Activated CD4-positive, CD25-positive, alpha-beta regulatory T cell treated with anti-CD3 and anti-CD28 coated beads, Interleukin-2, amount 50 U/mL, for 72 hours (primary cell): ENCODE results near the gene PISD.

ENCODE experiments used
- DNase-seq: peaks from one replicate; pipeline ENCODE4 v3.0.0; 2021

Gene PISD

GRCh38 chr22:31652088-31652487 is 9.9 kb downstream of the PISD start:
- DNase-seq: no peak

DNA sequence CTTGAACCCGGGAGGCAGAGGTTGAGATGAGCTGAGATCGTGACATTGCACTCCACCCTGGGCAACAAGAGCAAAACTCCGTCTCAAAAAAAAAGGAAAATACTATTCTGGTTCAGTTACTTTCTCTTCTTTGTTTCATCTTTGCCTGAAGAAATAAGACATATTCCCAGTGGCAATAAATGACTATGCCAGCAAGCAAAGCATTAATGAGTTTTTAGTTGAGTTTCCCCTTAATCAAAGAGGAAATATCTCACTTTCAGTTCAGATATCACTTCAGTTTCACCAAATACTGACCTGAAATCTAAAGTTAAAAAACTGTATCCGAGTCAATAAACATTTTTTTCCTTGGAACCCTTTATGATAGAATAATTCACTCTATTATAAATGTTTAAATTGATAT is 10.4 kb downstream of the PISD start:
- DNase-seq: no peak

DNA sequence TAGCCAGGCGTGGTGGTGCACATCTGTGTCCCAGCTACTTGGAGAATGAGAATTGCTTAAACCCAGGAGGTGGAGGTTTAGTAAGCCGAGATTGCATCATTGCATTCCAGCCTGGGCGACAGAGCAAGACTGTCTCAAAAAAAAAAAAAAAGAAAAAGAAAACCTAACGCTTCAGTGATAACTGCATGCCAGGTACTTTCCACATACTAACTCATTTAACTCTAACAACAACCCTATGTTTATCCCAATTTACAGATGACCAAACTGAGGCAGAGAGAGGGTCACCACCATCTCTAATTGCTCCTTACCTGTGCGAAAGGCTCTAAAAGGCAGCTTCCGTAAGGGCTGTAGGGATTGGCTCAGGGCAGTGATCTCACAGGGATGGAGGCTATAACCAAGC is 11.6 kb downstream of the PISD start:
- DNase-seq: no peak

GRCh38 chr22:31647523-31648320 is 14.3 kb downstream of the PISD start:
- no peak for DNase-seq

- DNase-seq: no peak
Observed at GRCh38 chr22:31647066-31647465, 14.9 kb downstream of the PISD start.

DNA sequence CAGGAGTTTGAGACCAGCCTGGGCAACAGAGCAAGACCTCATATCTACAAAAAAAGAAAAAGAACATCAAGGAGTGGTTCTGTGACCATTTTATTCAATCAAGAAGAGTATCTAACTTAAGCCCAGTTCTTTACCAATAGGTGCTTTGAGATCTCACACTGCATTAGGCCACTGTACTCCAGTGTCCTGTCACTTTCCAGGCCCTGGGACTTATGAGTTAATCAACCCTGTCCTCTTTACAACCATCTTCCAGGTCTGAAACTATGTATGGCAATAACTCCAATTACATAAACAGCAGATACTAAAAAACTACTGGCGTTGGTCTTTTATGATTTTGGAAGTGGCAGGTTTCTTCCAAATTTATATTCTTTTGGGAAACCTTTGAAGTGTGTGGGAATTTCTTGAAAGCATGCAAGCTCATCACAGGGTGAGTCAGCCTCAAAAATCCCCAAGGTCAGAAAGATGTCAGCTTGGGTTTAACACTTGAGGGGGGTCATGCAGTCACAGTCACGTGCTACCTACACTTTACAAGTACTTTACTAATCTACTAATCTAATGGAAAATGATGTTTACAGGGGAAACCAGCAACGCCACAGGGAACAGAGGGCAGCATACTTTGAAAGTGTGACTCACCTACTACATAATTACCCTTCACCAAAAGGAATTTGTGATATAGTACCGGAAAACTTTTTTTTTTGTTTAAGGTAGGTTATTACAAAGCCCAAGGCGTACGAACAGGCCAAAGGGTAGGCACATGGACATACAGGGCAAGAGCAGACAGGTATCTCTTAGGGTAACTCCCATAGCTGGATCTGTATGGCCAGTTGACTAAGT is 15.6 kb downstream of the PISD start:
- no peak for DNase-seq

DNA sequence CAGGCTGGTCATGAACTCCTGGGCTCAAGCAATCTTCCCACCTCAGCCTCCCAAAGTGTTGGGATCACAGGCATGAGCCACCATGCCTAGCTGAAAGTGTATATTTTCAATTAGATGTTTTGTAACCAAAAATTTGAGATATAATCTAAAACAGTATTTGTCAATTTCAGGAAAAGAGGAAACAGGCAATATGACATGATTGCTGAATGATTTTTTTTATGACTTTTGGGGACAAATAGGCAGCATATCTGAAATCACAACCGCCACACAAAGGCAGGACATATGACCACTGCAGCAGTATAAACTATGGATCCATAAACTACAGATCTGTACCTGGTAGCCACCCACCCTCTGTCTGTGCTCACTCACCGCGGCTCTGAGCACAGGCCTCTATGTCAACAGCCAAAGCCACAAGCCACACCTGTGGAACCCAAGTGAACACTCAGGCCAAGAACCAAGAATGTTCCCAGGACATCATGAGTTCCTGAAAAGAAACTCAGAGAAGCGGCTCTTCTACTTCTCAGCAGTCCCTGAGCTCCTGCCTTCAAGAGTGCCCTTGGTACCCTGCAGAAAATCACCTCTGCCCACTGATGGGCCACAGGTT is 22.5 kb downstream of the PISD start:
- no peak for DNase-seq

GRCh38 chr22:31637891-31638618 is 24.0 kb downstream of the PISD start:
- no peak for DNase-seq

DNA sequence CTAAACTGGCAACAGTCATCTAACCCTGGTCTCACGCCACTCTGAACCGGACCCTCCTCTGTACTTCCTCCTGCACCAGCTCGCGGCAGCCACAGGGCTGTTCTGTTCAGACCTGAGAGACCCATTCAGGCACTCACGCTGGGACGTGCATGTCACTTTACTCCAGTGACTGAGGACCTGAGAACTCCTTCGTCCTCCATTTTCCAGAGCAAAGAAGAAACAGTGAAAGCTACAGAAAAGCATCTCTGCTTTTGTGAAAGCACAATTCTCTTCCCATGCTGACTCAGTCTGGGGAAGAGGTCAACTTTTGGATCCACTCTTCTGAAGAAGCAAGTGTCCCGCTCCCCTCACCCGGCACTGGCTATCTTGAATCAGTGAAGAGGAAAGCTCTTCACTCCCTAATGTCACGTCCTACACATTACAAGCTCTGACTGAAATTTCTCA is 24.5 kb downstream of the PISD start:
- DNase-seq: no peak

DNA sequence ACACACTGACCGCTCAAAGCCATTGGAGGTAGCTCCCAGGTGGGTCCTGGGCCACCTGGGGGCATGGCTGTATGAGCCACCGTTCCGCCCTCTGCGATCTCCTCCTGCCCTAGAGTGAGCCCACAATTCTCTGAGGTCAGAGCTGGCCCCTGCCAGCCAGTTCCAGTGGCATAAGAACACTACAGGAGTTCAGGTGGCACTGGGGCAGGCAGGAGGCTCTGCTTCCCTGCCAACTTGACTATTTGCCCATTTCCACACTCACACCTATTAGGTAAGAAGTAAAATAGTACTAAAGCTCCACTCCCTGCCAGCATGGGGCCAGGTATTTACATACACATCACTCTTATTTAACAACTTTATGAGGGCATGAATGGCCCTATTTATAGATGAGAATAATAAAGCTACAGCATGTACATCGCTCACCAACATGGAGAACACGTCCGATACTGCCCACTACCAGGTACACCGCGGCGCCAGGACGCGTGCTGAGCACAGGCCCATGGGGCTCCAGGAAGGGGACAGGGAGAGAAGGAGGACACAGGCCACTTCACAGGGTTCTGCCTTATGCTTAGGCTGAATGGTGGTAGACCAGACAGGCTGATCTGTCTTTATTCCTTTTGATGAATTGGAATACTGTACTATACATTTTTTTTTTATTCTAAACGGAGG is 26.2 kb downstream of the PISD start:
- no peak for DNase-seq

DNA sequence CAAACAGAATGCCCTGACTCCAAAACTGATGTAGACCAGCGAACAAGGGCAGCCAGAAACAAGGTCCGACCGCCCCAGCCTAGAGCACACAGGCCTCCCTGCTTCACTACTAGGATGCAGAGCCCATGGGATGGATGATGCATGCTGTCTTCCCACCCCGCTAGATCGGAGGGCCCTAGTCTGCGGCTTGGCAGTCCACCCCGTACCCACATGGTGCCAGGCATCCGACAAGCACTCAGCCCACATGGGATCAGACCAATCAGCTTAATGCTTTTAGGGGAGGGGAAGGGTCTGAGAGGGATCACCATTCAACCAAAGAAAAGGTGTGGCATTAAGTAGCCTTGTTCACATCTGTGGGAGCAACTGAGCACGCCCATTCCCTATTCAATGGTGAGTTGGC is 30.6 kb downstream of the PISD start:
- DNase-seq: no peak

- peak; percentile 81 for DNase-seq
Observed at GRCh38 chr22:31630331-31631329, 31.4 kb downstream of the PISD start.

GRCh38 chr22:31629741-31630184 is 32.3 kb downstream of the PISD start:
- no peak for DNase-seq

- DNase-seq: no peak
Observed at GRCh38 chr22:31628969-31629708, 32.9 kb downstream of the PISD start.

DNA sequence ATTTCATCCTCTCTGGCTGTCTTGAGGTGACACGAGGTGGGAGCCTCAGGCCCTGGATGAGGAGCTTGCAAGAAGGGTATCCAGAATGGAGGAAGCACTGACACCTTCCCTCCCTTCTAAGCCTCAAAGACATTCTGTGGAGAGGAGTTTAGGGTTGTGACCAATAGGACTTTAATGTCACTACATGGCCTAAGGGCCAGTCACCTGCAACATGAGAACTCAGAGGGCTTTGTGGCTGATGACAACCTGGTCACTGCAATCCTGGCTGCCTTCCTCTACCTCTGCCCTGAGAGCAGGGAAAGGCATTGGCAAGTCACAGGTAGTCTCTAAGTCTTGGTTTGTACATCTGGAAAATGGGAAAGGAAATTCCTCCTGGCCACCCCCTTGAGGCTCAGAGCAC is 33.7 kb downstream of the PISD start:
- no peak for DNase-seq

DNA sequence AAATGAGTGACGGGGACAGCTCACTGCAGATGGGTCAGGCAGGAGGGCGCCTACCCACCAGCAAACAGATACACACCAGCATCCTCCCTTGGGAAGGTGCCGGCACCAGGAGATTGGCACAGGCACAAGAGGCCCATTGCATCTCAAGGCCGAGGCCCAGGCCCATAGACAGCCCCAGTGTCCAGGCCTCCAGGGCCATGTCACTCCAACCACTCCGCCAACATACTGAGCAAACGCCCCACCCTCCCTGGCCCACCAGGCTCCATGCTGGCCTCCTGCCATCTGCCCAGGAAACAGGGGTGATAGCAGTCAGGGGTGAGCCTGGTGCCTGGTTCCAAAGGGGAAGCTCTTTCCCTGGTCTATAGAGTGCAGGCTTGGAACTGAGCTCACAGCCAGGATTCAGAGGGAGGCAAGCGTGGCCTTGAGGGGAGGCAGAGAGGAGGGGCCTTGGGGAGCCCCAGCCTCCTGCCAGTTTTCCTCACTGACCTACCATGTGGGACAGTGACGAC is 34.7 kb downstream of the PISD start:
- DNase-seq: no peak

DNA sequence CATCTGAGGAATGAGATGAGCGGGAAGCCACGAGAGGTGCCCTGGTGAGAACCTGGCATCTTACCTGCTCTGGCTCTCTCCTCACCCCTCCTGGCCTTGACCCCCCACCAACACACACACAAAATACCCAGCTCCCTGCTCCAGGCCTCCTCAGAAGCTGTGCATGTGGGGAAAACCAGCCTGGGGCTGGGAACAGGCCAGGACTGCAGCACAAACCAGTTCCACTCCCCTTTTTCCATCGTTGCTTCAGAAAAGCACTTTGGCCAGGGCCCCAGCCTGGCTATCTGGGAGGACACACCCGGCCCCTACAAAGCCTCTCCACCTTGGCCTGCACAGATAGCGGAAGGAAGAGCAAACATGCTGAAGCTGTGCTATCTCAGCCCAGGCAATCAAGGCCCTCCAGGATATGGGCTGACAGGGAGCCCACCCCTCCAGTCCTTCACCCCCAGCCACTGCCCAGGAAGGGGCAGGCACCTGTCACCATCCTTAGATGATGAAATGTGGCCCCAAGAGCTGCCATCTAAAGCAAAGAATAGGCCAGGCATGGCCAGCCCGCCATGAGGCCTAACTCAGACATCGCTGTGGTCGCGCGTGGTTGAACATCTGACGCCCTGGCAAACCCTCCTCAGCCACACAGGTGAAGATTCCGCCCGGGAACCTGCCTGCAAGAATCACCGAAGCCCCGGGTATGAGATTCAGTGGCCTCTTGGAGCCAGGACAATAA is 35.4 kb downstream of the PISD start:
- DNase-seq: no peak

GRCh38 chr22:31625661-31626426 is 36.2 kb downstream of the PISD start:
- DNase-seq: no peak

- no peak for DNase-seq
Observed at GRCh38 chr22:31625257-31625640, 36.8 kb downstream of the PISD start.
